ENCODE data around the gene CLEC18C.
"Not testable (repeated sequence)": the region's sequence is repeated elsewhere in the genome, so short reads cannot be mapped to it uniquely, and the experiment has no call there.

DNA sequence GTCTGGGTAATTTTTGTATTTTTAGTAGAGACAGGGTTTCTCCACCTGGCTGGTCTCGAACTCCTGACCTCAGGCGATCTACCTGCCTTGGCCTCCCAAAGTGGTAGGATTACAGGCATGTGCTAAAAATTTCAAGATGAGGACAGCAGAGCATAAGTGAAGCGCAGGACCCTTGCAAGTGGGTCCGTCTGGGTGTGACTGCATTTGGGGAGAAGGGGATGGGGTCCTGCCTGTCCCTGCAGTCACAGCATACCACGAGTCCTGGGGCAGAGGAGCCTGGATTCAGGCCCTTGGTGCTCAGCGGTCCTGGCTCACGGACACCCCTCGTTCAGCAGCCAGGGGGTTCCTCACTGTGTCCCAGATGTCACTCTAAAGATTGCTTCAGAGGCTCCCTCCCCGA lies 24.6 kb downstream of the CLEC18C start:
- TF ChIP-seq, protein P1, sequence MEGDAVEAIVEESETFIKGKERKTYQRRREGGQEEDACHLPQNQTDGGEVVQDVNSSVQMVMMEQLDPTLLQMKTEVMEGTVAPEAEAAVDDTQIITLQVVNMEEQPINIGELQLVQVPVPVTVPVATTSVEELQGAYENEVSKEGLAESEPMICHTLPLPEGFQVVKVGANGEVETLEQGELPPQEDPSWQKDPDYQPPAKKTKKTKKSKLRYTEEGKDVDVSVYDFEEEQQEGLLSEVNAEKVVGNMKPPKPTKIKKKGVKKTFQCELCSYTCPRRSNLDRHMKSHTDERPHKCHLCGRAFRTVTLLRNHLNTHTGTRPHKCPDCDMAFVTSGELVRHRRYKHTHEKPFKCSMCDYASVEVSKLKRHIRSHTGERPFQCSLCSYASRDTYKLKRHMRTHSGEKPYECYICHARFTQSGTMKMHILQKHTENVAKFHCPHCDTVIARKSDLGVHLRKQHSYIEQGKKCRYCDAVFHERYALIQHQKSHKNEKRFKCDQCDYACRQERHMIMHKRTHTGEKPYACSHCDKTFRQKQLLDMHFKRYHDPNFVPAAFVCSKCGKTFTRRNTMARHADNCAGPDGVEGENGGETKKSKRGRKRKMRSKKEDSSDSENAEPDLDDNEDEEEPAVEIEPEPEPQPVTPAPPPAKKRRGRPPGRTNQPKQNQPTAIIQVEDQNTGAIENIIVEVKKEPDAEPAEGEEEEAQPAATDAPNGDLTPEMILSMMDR (IDR thresholded peaks at IDR 0.05), result not testable (repeated sequence)
- TF ChIP-seq POLR2A (IDR thresholded peaks at IDR 0.05), result not testable (repeated sequence)
